GM21515 (cell line): Measurements from ENCODE around the gene C3orf22.

ENCODE experiments used
- ATAC-seq: cut with Tn5 transposase; IDR thresholded peaks from one replicate; pipeline ENCODE4 v1.9.1; 2021; ENCODE audit not compliant: unreplicated experiment

The C3orf22 gene

DNA sequence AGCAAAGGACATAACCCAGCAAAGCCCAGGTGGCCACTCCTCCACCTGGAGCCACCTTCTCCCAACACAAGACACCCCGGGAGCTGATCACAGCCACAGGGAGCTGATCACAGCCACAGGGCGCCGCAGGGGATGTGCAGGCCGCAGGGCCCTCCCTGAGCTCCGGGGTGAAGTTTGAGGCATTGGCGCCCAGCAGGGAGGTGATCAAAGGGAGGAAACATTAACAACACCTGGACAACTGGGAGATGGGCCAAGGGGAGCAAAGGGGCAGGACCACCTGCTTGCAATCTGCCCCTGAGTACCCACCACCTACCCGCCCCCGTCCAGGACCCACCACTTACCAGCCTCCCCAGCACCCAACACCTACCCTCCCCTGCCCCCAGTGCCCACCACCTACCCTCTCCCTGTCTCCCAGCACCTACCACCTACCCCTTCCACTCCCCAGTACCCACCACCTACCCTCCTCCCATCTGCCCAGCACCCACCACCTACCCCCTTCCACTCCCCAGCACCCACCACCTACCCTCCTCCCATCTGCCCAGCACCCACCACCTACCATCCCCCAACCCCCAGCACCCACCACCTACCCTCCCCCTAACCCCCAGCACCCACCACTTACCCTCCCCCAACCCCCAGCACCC lies 43.5 kb downstream of the C3orf22 start:
- ATAC-seq: no peak

DNA sequence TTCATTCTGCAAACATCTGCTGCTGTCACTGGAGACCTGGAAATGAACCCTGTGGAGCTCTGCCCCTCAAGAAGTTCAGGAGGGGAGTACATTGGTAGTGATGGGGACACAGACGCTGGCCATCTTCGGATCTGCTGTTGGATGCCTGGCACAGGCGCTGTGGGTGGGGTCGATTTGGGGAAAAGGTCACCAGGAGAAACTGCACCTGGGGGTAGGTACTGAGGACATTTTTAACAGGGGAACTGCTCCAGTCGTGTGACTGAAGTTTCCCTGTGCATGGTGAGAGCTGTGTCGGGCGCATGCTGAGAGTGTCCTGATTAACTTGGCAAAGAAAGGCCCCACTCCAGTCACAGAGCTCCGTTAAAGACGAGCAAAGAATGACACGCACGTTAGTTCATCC lies 44.6 kb downstream of the C3orf22 start:
- no peak for ATAC-seq

DNA sequence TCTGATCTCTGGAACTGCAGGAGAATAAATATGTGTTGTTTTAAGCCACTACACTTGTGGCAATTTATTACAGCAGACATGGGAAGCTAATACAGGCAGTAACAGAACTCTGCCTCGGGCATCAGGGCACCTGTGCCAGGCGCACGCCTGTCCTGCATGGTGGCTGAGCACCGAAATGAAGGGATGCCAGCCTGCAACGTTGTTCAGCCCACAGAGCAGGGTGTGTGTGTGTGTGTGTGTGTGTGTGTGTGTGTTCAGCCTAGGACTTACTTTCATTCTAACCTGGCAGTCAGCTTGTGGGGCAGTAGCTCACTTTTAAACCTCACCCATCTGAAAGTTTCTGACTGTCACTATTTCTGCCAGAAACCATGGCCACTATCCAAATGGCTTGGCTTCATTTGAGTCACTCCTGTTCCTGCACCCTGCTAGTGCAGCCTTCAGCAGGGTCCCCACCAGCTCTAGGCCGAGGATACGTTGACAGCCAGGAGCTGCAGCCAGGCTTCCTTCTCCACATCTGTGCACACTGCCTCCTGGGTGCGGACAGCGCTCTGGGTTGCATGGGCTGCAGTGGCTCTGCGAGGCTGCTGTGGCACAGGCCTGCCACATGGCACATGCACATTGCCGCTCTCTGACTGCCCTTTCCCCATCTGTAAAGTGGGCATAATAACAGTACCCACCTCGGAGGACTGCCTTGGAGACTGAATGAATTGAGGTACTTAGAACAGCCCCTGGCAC lies 45.6 kb downstream of the C3orf22 start:
- ATAC-seq: no peak

DNA sequence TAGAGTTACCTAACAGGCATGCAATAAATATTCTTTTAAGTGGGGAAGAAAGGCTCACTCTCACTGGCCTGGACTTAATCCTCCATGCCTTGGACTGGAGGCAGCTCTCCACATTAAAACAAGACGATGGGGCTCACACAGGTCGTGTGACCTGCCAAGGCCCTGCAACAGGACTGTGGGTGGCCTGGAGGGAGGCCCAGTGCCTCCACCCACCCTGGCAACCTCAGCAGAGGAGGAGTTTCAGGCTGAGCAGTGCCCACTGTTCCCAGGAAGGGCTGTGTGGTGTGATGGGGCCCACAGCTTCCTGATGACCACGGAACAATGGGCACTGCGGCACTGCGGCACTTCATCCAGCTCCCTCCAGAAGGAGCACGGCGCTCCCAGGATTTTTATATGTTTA lies 46.7 kb downstream of the C3orf22 start:
- ATAC-seq: no peak

DNA sequence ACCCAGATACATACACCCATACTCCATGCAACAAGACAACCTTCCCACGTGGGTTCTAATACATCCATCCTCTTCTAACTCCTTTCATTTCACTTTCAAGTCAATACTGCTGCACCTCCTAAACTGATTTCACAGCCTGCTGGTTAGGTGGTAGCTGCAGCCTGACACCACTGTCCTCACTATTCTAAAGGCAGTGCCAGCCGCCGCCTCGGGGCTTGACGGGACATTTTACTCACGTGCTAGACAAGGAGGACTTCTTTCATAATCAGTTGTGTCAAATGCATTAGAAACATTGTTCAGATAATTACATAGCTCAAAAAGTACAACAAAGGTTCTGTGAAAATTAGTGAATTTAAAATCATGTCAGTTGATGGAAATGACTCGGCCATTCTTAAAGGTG lies 47.4 kb downstream of the C3orf22 start:
- ATAC-seq: no peak

DNA sequence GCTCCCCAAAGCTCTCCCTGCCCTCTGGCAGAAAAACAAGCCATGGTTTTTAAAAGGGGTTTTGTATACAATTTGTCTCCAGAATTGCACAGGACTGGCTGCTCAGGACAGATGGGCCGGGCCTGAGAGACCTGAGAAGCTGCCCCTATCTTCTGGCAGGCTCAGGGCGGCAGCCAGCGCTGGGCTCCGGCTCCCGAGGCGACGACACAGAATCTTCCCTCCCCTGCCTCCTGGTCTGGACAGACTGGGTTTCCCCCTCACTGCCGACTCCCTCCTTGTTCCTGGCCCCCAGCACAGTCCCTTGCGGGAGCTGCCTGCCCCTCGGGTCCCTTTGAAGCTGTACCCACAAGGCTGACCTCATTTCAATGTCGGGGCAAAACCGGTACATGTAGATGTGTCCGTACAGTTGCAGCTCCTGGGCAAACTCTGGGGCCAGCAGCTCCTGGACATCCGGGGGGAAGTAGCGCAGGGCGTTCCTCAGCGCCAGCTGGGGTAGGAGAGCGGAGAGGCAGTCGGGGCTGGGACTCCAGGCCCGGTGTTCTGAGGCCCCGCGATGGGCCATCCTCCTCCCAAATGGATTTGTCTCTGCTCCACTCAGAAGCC lies 48.3 kb downstream of the C3orf22 start:
- no peak for ATAC-seq

DNA sequence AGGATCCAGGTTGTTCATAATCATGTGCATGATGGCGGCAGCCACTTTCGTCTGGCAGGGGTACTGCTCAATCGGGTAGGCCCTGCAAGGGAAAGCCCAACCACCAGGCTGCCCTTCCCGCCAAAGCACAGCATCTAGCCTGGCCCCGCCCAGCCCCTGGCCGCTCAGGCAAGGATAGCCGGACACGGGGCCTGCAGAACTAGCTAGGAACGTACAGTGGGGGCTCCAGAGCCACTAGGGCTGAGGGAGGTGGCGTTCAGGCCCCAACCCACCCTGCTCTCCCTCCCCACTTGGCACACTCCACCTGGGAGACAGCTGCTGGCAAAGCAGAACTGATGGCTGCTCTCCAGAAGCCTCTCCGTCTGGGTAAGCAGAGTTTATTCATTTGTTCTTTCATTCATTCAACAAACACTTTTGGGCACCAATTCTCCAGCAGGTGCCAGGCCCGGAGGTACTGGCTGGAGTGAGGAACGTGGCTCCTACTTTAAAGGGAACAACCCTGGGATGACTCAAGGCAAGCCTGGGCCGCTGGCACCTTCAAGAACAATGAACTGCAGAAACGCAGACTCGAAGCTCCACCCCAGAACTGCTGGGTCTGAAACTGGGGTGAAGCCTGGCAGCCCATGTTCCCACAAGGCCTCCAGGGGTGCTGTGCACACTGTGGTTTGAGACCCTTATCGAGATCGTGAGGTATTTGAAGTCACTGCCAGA lies 49.0 kb downstream of the C3orf22 start:
- ATAC-seq: no peak

DNA sequence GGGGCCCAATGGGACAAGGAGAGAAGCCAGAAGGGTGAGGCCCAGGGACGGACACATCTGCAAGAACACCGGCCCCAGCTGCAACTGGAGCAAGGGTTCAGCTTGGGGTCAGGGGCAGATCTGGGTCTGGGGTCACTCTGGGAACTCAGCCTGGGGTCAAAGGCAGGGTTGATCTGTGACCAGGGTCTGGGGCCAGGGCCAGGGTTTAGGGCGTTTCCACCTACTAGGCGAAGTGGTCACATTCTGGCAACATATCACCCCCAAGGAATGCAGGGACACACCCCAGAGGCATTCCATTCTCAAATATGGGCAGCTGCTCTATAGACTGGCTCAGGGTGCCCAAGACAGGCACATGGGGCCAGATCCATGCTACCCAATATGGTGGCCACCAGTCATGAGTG lies 50.2 kb downstream of the C3orf22 start:
- ATAC-seq: no peak

DNA sequence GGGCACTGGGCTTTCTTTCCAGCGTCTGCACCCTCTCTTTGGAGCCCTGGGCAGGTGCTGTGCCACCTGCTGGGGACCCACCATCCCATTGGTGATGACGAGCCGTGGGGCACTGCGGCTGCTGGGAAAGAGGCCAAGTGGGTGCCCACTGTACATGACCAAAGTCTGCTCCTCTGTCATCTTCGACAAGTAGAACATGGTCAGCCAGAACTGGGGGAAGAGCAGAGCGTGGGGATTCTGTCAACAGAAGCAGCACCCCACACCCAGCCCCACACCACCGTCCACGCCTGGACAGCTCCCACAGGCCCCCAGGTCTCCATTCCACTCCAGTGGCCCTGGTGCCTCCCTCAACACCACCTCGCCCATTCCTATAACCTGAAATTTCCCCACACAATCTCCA lies 50.8 kb downstream of the C3orf22 start:
- no peak for ATAC-seq

DNA sequence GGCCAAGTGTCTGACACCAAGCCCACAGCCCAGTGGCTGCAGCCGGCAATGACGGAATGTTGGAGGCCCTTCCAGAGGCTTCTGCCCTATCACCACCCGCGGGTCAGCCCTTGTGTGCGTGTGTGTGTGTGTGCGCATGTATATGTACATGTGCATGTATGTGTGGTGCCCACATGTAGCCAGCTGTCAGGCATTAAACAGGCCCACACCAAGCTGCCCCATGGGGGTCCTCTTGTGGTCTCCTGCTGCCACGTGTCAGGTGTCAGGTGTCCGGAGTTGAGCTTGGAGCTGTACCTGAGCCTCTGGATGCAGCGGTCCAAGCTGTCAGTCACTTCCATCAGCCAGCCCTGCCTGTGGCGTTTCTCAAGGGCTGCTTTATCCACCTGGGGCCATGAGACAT lies 55.0 kb downstream of the C3orf22 start:
- ATAC-seq: no peak

DNA sequence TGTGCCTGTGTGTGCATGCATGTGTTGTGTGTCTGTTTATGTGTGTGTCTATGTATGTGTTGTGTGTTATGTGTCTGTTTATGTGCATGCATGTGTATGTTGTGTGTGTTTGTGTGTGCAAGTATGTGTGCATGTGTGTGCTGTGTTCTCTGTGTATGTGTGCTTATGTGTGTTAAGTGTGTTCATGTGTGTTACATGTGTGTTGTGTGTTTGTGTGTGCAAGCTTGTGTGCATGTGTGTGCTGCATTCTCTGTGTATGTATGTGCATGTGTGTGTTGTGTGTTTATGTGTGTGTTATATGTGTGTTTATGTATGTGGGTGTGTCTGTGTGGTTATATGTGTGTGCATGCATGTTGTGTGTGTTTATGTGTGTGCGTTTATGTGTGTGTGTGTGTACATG lies 56.1 kb downstream of the C3orf22 start:
- ATAC-seq: no peak

DNA sequence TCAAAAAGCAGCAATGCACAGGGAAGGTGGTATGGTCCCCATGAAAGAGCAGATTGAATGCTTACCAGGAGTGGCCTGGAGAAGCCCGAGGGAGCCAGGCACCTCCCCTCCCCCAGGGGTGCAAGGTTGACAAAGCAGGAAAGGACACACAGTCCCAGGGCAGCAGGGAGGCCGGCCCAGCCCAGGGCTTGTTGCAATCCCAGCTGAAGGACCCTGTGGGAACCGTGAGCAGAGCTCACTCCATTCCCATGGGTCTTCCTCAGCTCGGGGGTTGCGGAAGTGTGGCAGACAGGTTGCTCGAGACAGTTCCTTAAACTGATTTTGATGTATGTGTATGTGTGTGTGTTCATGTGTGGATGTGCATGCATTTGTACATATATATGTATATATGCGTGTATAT lies 57.0 kb downstream of the C3orf22 start:
- no peak for ATAC-seq

DNA sequence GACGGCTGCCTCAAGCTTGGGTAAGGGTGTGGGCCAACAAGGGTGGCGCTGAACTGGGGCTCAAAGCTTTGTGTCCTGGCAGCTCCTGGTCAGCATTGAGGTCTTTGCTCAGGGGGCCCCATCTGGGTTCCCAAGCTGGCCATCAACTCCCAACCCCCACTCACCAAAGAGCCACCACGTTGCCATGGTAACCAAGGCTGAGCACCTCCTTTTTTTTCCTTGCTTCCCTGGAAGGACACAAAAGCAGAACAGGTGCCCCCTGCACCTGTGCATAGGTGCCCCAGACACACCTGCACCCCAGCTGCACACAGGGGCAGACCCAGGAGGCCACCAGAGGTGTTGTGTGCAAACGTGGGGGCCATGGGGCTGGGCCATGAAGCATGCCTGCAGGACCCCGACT lies 57.7 kb downstream of the C3orf22 start:
- ATAC-seq: no peak

DNA sequence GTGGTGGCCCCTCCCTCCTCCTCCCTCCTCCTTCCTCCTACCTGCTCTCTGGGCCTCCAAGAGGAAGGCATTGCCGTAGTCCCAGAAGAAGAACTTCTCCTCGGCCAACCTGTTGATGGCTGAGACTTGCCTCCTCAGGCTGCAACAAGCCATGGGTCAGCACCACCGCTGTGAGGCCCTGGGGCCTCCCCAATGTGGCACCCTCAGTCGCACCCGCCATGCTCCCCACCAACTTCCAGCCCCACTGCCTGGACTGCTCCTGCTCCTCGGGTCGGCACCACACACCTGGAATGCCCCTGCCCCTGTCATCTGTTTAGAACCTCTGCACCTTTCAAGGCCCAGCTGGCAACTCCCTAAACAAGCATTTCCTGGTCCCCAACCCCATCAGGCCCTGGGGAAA lies 58.7 kb downstream of the C3orf22 start:
- no peak for ATAC-seq
